ENCODE measurements around the gene NCR3LG1.

NCR3LG1 gene

DNA sequence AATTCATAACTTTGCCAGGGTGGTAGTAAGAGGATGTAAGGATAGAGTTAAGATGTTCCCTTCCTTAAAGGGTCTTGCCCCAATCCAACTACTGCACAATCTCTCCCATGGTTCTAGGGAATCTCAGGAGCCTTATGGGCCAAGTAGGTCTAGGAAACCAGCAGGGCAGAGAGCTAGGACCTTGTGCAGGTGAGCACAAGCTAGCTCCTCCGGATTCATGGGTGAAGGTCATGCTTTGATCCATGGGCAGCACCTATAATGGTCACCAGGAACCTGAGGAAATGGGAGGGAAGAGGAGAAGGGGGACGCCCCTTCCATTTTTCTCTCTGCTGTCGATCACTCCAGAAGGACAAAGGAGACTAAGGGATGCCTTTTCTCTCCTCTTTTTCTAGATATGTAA lies 20.0 kb downstream of the NCR3LG1 start:
- DNase-seq (ENCODE audit: low read depth): no peak

DNA sequence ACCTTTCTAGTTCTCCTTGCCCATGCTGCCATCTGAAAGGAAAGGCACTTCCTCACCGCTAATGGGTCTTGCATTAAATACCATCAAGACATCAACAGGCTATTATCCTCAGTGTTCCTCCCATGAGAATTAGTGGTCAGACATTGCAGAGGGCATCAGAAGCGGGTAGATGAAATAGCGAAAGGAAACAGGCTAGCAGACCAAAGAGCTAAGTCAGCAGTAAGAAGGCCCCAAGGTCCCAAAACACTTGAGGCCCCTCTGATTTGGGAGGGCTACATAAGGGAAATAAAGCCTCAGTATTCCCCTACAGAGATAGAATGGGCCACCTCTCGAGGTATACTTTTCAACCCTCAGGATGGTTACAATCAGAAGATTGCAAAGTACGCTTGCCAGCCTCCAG lies 23.9 kb downstream of the NCR3LG1 start:
- no peak for DNase-seq (ENCODE audit: low read depth)

DNA sequence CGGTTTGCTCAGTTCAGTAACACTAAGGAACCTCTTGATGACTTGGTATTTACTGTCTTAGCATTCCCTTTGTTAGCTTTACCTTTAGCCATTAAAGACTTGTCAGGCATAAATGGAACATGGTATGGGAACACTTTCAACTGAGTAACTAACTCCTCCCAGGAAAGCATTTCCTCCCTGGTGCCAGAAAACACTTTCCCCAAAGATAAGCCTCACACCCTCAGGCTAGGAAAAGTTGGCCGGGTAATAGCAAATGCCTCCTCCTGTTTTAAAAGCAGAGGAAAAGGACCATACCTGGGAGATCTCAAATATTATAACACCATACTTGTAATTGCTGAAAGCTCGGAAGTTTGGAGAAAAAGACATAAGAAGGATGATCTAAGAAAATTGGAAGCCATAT lies 24.9 kb downstream of the NCR3LG1 start:
- DNase-seq (ENCODE audit: low read depth): no peak

DNA sequence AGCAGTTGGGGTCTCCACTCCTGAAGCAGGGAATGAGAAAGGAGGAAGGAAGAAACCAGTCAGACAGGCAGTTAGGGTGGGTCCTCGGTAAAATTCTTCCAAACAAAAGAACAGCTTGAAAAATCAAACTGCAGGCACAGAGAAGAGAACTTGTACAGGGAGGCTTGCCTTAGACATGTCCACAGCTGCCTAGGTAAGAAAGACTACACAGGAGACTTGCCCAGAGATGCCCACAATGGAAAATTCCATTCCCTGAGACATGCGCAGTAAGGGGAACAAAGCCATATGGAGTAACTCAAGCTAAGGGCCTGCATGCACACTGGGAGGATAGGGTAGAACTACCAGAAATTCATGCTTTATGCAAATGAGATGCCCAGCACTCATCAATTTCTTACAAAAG lies 27.1 kb downstream of the NCR3LG1 start:
- no peak for DNase-seq (ENCODE audit: low read depth)

DNA sequence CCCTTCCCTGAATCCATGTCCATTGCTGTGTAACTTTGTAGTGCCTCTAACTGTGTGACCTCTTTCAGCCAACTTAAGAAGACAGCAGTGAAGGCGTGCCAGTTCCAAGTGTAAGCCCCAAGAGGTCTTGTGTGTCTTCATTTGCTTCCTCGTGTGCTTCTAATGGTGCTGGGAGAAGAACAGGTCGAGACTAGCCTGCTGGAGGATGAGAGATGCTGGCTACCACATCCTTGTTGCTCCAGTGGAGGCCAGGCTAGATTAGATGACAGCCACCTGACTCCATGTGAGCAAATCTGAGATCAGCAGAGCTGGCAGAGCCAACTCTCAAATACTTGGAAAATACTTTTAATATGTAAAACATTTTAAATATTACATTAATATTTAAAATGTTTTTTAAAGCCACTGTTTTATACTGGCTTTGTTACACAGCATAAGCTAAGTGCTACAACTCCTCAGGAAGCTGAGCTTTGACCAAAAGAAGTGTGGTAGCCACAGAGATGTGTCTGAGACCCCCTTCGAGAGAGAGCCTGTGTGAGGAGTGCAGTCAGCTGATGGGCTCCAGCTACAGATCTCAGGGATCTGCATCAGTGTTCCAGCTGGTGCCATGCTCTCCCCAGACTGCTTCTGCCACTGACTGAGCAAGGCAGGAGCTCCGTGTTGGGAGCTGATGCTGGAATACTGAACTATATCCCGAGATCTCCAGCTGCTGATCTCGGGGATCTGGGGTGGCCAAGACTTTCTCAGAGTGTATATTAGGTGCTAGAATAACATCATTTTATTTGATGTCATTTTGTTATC lies 28.0 kb downstream of the NCR3LG1 start:
- no peak for DNase-seq (ENCODE audit: low read depth)

DNA sequence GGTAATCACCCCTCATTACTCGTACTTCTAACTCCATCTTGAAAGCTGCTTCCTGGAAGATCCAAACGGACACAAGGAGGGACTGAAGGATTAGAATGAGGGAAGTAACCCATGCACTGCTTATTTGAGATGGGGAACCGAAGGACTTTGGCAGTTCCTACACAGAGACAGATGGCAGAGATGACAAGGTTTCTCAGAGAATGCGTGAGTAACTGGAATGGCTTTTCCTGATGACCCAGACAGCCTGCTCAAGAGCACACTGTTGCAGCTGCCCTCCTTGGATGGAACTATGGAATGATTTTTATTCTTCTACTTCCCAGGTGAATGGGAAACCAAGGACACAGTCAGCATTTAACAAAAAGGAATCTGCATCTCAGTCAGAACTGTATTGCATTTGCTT lies 29.6 kb downstream of the NCR3LG1 start:
- no peak for DNase-seq (ENCODE audit: low read depth)

DNA sequence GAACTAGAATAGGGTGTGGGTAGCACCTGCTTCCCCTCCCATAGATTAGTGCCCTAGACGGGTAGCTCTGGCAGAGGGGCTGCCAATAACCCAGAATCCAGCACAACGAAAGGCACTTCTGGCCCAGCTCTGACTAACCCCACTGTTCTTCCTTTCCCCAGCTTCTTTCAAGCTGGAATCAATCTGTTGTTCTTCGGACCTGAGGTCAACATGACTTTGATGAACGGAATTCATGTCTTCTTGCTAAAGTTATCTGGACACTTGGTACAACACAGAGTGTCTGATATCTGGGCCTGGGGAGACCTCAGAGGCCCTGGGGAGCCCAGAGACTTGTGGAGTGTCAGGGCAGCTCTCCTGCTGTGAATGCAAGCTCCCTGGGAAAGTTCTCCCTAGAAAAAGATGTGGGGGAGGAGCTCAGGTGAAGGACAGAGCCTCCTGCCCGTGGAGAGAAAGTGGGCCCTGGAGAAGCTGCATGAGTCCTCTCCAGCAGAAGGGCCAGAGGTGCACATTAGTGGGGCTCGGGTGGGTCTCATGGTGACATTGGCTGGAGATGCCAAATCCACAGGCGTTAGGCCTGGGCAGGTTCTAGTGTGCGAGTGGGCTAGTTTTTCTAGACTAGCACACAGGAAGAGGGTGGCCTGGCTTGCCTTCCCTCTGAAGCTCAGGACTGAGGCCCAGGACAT lies 30.6 kb downstream of the NCR3LG1 start:
- DNase-seq (ENCODE audit: low read depth): no peak

DNA sequence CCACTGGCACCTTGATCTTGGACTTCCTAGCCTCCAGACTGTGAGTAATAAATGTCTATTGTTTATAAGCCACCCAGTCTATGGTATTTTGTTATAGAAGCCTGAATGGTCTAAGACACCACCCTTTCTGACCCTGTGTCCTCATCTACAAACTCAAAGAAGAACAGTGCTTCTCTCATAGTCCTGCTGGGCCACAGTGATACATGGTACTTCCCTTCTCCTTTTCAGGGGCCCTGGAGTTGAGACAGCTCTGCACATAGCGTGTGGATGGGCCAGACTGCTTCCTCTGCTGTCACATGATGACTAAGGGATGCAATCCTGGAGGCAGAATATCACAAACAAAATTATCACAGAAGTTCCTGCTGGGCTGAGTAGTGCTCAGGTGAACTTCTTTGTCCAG lies 31.9 kb downstream of the NCR3LG1 start:
- DNase-seq (ENCODE audit: low read depth): no peak

DNA sequence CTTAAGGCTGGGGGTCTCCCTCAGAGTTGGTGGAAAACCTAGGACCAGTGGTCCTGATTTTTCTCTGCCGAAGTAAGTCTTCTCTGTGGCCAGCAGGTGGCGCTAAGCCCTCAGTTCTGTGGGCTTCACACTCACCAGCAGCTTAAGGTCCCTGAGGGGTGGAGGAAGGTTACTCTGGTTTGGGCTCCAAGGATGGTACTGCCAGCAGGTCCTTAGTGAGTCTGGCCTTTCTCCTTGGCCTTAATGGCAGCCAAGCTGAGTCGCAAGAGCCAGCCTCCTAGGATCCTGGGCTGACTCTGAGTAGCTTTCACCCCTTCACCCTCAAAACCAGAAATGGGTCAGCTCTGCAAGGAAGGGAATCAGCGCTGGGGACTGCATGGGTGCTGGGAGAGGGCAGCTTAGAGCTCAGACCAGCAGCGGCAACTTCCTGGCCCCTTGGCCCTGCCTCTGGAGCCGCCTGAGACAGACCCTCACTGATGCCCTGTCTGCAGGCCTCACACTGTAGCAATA lies 32.5 kb downstream of the NCR3LG1 start:
- DNase-seq (ENCODE audit: low read depth): peak; percentile 68

DNA sequence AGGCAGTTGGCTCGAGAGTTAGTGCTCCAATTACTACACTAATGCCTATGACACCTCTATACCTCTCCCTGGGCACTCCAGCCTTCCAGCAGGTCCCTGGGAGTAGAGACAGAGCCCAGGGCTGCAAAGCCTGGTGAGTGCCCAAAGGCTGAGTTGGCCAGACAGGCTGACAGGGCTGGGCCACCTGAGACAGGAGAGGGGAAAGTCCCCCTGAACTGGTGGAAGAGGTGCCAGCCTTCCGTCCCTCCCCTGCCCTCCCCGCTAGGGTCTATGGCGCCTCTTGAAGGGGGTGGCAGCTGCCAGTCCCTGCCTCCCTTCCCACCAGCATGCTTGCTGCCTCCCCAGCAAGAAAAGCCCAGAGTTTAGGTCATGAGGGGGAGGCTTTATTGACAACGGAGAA lies 33.9 kb downstream of the NCR3LG1 start:
- DNase-seq (ENCODE audit: low read depth): no peak

DNA sequence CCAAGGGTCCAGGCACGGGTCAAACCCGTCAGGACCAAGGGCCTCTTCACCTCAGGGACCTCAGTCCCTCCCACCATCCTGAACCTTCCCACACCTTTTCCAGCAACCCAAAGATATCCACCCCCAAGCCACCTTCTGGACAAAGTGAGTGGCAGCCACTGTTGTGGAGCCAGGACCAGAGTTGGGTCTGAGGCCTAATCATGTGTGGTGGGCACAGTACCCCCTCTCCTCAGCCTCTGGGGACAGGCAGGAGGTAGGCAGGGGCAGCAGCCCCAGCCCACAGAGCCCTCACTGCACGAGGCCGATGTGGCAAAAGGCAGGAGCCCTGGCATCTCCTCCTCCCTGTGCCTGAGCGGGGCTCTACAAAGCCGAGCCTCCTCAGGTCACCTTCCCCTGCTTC lies 34.3 kb downstream of the NCR3LG1 start:
- no peak for DNase-seq (ENCODE audit: low read depth)

DNA sequence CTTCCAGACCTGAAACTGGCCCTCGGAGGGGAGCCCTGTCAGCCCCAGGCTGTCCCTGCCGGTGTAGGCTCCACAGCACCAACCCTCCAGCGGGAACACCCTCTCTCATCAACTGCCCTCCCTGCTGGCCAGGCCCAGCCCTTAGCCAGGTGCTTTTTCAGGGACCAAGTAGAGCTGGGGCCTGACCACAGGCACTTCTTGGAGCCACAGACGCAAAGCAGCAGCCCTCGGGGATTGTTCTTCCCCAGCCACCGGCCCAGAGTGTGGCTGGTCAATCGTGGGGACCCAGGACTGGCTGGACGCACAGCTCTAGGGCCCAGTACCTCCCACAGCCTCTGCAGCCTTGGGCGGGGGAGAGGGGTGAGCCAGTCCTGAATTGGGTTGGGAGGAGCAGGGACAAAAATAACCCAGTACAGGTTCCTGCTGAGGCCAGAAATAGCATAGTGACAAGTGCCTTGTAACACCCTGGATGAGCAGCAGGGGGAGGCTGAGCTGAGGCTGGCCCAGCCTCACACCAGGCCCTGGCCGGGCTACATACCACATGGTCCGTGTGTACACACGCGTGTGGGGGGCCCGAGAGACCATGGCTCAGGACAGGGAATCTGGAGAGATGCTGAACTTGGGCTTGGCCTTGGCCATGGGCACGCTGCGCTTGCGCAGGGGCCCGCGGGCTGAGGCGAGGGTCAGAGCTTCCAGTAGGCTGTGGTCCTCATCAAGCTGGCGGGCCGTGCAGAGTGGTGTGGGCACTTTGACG lies 34.9 kb downstream of the NCR3LG1 start:
- DNase-seq (ENCODE audit: low read depth): peak; percentile 10

DNA sequence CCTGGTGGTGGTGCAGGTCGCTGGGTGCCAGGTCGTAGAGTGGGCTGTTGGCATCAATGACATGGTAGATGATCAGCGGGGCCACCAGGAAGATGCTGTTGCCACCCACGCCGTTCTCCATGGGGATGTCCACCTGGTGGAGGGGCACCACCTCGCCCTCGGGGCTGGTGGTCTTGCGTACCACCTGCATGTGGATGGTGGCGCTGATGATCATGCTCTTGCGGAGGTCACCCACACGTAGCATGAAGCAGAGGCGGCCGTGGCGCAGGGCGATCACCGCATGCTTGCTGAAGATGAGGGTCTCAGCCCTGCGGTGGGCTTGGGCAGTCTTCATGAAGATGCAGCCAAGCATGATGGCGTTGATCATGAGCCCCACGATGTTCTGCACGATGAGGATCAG lies 35.7 kb downstream of the NCR3LG1 start:
- DNase-seq (ENCODE audit: low read depth): no peak

DNA sequence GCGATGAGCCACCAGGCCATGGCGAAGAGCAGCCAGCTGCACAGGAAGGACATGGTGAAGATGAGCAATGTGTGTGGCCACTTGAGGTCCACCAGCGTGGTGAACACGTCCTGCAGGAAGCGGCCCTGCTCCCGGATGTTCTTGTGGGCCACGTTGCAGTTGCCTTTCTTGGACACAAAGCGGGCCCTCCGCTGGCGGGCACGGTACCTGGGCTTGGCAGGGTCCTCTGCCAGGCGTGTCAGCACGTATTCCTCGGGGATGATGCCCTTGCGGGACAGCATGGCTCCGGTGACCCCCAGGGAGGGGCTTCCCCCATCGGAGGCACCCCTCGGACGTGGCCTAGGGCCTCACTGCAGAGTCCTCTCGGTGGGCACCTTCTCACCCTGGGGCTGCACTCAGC lies 36.2 kb downstream of the NCR3LG1 start:
- DNase-seq (ENCODE audit: low read depth): no peak

DNA sequence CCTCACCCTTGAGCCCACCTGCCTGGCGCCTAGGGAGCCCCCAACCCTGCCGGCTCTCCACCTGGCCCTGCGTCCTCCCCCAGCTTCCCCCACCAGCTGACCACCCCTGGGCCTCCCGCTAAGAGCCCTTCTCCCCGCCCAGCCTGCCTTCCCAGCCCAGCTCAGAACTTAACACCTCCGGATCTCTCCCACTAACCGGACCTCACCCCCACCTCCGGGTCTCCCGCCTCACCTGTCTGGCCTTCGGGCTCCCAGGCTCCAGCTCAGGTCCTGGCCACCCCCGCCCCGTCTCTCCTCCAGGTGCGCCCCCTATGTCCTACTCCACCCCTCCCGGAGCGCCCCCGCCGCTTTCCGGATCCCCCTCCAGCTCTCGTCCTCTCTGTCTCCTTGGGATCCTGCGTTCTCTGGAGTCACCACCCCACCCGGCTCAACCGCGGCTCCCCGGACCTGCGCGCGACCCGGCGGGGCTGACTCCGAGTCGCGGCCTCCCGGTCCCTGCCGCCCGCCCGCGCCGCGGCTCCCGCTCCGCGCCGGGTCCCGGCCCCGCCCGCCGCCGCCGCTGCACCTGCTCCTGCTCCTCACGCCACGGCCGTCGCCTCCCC lies 37.1 kb downstream of the NCR3LG1 start, which contains the start of gene KCNJ11:
KCNJ11 (minus strand) TSS at position 51 of the 602 bp plus-strand sequence. CDS start 568 bp downstream, outside the sequence.
- DNase-seq (ENCODE audit: low read depth): peak; percentile 6

DNA sequence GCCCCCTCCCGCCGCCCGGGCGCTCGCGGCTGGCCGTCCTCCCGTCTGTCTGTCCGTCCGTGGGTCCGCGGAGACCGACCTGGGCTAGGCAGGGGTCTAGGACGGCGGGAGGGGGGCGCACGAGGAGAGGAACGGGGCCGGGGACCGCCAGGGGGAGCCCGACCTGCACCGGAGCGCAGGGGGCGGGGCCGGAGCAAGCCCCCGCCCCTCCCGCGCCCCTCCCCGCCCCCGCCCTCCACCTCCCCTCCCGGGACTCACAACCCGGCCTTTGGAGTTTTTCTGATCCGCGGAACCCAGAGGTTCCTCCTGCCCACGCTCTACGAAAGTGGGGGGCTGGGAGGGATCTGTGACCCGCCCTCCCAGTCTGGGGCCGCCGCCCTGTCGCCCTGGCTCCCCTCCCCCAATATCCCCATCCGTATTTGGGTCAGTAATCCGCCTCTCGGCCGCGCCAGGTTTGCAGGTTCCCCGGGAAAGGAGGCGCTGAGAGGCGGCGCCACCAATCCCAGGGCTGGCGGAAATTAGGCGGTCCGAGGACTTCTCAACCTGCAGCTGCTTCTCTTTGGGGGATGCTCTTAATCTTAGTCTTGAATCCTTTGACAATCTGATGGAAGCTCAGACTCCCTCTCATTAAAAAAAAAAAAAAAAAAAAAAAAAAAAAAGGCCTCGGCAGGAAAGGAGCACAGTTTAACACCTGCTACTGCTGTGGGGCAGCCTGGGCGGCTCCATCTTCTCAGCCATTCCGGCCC lies 37.8 kb downstream of the NCR3LG1 start:
- peak; percentile 71 for DNase-seq (ENCODE audit: low read depth)

DNA sequence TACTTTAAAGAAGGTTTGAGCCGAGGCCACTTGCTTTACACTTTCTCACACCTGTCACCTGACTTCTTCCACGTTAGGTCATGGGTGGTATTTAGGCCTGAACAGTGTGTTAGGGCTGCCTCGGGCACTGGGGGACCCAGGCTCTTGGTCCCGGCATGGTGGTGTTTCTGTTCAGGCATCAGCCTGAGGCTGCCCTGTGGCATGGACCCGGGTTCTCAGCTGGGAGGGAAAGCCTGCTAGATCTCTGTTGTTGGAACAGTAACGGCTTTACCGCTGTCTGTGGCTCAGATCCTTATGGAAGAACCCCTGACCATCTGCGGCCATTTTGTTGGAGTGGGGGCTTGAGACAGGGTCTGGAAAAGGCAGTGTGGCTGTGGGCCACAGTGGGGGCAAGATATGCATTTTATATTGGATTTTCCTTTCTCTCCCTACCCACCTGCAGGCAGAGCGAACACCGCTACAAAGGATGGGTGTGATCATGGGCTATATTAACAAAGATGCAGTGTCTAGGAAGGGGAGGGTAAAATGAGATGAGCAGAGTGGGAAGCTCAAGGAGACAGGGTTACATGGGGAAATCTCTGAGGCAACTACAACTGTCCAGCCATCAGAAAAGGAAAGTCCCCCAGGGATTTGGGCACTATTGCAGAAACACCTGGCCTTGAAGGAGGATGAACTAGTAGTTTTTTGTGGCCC lies 38.5 kb downstream of the NCR3LG1 start:
- no peak for DNase-seq (ENCODE audit: low read depth)

DNA sequence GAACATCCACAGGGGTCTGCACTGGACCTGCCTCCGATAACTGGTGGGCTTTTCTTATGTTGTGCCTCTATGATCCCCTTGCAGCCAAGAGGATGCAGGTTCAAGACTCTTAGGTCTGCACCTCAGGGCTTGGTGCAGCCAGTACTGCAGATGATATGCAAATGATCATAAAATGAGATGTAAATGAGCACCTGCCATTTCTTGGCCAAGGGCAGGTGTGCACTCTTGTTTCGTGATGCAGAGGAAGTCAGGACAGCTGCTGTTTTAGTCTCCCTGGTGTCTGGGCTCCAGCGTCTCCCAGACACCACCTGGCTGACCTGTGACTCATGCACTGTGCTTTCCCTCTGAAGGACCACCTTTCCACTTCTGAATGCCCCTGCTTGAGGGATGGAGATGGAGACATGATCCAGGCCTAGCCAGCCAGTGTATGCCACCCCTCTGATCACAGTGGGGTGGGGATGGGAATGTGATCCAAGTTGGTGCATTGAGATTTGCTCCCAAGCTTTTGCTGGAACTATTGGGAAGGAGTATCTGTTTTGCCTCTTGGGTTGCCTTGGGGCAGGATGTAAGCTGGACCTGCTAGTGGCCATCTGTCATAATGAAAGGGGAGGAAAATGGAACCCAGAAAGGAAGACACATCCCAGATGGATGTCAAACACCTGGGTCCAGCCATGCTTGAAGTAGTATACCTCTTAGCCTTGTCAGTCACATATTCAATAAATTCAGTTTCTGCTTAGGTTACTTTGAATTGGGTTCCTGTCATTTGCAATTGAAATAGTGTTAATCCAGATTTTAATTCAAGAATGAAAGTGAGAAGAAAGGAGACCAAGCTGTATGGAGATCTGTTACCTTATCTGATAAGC lies 40.1 kb downstream of the NCR3LG1 start:
- DNase-seq (ENCODE audit: low read depth): no peak

DNA sequence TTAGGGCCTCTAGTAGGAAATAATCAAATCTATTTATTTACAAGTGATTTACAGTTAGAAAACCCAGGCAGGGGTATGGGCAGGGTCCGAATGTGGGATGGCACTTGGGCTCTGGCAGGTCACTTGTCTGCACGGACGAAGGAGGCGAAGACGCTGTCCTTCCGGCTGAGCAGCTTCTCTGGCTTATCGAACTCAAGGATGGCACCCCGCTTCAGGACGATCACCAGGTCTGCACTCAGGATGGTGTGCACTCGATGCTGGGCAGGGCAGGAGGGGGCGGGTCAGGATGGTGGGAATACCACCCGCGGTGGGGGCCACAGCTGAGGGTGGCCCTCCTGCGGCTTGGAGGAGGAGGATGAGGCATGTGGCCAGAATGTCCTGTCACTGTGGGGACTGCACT lies 41.3 kb downstream of the NCR3LG1 start:
- DNase-seq (ENCODE audit: low read depth): no peak

DNA sequence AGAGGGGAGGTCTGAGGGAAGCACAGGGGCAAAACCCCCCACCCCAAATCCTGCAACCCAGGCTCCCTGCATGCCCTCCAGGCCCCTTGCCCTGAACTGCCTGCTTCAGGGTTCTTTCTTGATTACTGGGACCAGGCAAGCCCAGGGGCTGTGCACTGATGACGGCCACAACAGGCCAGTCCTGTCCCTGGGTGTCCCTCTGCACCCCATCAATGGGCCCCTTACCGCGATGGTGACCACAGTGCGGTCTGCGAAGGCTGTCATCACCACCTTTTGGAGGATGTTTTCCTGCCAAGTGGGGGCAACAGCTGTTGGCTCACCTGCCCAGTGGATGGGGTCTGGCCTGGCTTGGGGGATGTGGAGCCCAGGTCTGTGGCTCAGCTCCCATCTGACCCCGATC lies 41.9 kb downstream of the NCR3LG1 start:
- DNase-seq (ENCODE audit: low read depth): no peak

Data from stimulated activated CD4-positive, alpha-beta T cell treated with anti-CD3 and anti-CD28 coated beads, Interleukin-2, amount 100 ng/mL, for 4 hours (primary cell).